AG04450 (cell line): ENCODE results near the gene JMJD1C. TPM values are rescaled to one million over a fixed set of nuclear protein-coding genes. Genes with fewer than 3 reads are reported as not detected.

Source experiments
- polyA plus RNA-seq: library from polyadenylated mRNA; depleted of rRNA; stranded (reverse); fragments of >200 nt; gene quantifications from 2 replicates; pipeline ENCODE4 v1.2.3, GENCODE V29; 2011; rRNA removed
- small RNA-seq: library from RNA; depleted of rRNA; stranded (forward); fragments of <200 nt; gene quantifications from one replicate; pipeline ENCODE3, GENCODE V24; 2012; ENCODE audit warnings: low read depth; ENCODE audit not compliant: insufficient read length

Gene JMJD1C
- polyA plus RNA-seq, 1 experiment, result 45.0 TPM

Small RNA genes within 50 kb of the gene (small RNA-seq; reads per million reads assigned to genes)
- not detected for gene AC022022.1
- gene MIR1296, result 70.2 reads per million, percentile 87 among the genes with 10 or more reads in this experiment

Other genes starting within 250 kb of the JMJD1C start
- gene REEP3, start 55.4 kb upstream of the JMJD1C start, polyA plus RNA-seq, result 26.6 and 36.5 TPM in 2 replicates